Keratinocyte (primary cell): ENCODE data around the gene PDE8A.

Experiments used
- EZH2 ChIP-seq: IDR thresholded peaks from one replicate; pipeline ENCODE4 v1.6.1; 2012; ENCODE audit warnings: inconsistent platforms, mild to moderate bottlenecking, low read length, moderate library complexity
- TF ChIP-seq, protein P1 (sequence below), 3 experiments: IDR thresholded peaks in 1 of 3; conservative IDR thresholded peaks in 1 of 3; optimal IDR thresholded peaks in 1 of 3; 2 replicates in 2 of 3; 3 replicates in 1 of 3; pipeline versions ENCODE3 to v1.5.1; 2011; ENCODE audit warnings: low read length in 3 of 3, mild to moderate bottlenecking in 3 of 3, moderate library complexity in 2 of 3, control low read depth in 1 of 3, inconsistent platforms in 1 of 3; ENCODE audit not compliant: insufficient read depth in 2 of 3; ENCODE audit errors: extremely low read depth in 1 of 3

DNA sequence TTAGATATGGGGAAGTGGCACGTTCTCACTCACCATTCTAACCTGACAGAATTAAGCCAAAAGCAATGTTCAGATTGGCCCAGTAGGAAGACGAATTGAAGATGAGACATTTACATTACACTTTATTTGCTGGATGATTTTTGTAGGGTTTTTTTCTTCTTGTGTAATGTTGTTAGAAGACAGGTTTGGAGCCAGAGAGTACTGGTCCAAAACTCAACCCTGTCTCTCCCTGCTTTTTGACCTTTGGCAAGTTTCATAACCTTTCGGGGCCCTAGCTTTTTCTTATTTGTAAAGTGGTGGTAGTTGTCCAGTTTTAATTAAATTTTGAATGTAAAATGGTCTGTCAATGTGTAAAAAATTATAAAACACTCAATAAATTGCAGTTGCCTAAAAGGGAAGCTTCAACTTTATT lies 29.5 kb downstream of the PDE8A start:
- TF ChIP-seq, protein P1, sequence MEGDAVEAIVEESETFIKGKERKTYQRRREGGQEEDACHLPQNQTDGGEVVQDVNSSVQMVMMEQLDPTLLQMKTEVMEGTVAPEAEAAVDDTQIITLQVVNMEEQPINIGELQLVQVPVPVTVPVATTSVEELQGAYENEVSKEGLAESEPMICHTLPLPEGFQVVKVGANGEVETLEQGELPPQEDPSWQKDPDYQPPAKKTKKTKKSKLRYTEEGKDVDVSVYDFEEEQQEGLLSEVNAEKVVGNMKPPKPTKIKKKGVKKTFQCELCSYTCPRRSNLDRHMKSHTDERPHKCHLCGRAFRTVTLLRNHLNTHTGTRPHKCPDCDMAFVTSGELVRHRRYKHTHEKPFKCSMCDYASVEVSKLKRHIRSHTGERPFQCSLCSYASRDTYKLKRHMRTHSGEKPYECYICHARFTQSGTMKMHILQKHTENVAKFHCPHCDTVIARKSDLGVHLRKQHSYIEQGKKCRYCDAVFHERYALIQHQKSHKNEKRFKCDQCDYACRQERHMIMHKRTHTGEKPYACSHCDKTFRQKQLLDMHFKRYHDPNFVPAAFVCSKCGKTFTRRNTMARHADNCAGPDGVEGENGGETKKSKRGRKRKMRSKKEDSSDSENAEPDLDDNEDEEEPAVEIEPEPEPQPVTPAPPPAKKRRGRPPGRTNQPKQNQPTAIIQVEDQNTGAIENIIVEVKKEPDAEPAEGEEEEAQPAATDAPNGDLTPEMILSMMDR (optimal IDR thresholded peaks at IDR 0.05 in 1 of 3, IDR thresholded peaks at IDR 0.05 in 1 of 3, conservative IDR thresholded peaks at IDR 0.05 in 1 of 3; ENCODE audit: extremely low read depth in 1 of 3, insufficient read depth in 2 of 3, low read length in 3 of 3), result no peak
- TF ChIP-seq EZH2, result no peak
